ENCODE measurements around the gene SEMA3F.

DNA sequence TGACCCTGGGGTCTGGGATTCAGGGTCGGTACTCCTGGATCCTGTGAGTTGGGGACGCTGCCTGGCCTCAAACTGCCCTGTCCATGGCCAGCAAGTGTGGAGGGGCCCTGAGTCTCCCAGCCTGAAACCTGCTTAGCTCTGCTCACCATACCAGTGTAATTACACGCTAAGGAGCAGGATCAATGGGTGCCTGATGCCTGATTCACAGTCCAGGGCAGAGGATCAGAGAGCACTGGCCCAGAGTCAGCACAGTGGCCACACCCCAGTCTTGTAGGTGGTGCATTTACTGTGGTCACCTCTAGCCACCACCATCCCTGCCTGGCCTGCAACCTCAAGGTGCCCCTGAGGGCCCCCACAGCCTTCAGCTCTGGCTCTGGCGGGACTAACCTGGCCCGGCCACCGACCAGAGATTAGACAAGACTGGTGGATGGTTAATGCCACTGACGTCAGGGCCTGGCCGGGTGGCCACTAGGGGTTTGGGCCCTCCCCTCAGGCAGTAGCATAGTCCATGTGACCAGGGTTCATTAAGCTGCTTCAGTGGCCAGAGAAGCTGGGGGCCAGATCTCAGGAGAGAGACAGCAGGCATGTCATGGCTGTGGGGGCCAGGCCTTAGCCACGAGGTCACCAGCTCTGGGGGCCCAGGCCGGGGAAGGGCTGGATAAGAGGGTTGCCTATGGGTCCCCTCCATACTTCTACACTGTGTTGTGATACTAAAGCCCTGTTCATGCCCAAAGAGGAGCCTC, 46.6 kb downstream of the SEMA3F start:
- TF ChIP-seq, protein P1, sequence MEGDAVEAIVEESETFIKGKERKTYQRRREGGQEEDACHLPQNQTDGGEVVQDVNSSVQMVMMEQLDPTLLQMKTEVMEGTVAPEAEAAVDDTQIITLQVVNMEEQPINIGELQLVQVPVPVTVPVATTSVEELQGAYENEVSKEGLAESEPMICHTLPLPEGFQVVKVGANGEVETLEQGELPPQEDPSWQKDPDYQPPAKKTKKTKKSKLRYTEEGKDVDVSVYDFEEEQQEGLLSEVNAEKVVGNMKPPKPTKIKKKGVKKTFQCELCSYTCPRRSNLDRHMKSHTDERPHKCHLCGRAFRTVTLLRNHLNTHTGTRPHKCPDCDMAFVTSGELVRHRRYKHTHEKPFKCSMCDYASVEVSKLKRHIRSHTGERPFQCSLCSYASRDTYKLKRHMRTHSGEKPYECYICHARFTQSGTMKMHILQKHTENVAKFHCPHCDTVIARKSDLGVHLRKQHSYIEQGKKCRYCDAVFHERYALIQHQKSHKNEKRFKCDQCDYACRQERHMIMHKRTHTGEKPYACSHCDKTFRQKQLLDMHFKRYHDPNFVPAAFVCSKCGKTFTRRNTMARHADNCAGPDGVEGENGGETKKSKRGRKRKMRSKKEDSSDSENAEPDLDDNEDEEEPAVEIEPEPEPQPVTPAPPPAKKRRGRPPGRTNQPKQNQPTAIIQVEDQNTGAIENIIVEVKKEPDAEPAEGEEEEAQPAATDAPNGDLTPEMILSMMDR (IDR thresholded peaks at IDR 0.05): peak; percentile 11
- no peak for TF ChIP-seq EZH2 (IDR thresholded peaks at IDR 0.05)
